K562 (cell line): ENCODE results near the gene RNF40. TPM values are rescaled to one million over a fixed set of nuclear protein-coding genes. Genes with fewer than 3 reads are reported as not detected.

Source experiments
- CBFA2T3 ChIP-seq: fragments of 450-650 bp; IDR thresholded peaks from 2 replicates; pipeline ENCODE4 v1.6.1; 2017
- CC2D1A ChIP-seq: fragments of 450-650 bp; IDR thresholded peaks from 2 replicates; pipeline ENCODE4 v1.6.1; 2017; ENCODE audit warnings: mild to moderate bottlenecking
- CHD2 ChIP-seq: IDR thresholded peaks from 2 replicates; pipeline ENCODE4 v1.6.1; 2011; ENCODE audit warnings: low read depth, low read length
- DMBX1 ChIP-seq: fragments of 250-450 bp; sonication (Bioruptor Pico); IDR thresholded peaks from 2 replicates; pipeline ENCODE4 v1.8.0; 2022; ENCODE audit warnings: inconsistent platforms, mild to moderate bottlenecking, moderate library complexity, borderline replicate concordance
- KLF6 ChIP-seq: fragments of 250-450 bp; sonication (Bioruptor Pico); IDR thresholded peaks from 2 replicates; pipeline ENCODE4 v1.4.0; 2020; ENCODE audit warnings: mild to moderate bottlenecking, moderate library complexity, borderline replicate concordance
- MAZ ChIP-seq, 2 experiments: fragments of 450-650 bp in 1 of 2; sonication (generic) in 1 of 2; formaldehyde crosslinking; IDR thresholded peaks in 1 of 2; conservative IDR thresholded peaks in 1 of 2; 2 replicates each; pipeline versions ENCODE4 v1.4.0 to v1.5.0; 2020; ENCODE audit warnings: mild to moderate bottlenecking in 1 of 2, missing genetic modification reagents in 1 of 2
- MCM5 ChIP-seq: fragments of 450-650 bp; IDR thresholded peaks from 2 replicates; pipeline ENCODE4 v1.6.1; 2016; ENCODE audit warnings: low read depth
- MLX ChIP-seq, 2 experiments: fragments of 450-650 bp in 1 of 2; sonication (generic) in 1 of 2; formaldehyde crosslinking; conservative IDR thresholded peaks; 2 replicates each; pipeline versions ENCODE4 v1.4.0 to v1.8.1; 2020 to 2022; ENCODE audit warnings: mild to moderate bottlenecking in 1 of 2, missing genetic modification reagents in 1 of 2
- MXI1 ChIP-seq: IDR thresholded peaks from 2 replicates; pipeline ENCODE4 v1.6.1; 2011; ENCODE audit warnings: low read depth, mild to moderate bottlenecking, improper control_type of control experiment, low read length
- SIN3A ChIP-seq, 2 experiments: fragments of 150-350 bp in 1 of 2; IDR thresholded peaks; 2 replicates each; pipeline ENCODE4 v1.6.1; 2011 to 2016; ENCODE audit warnings: borderline replicate concordance in 2 of 2, low read depth in 2 of 2, low read length in 2 of 2, mild to moderate bottlenecking in 2 of 2, moderate library complexity in 2 of 2; ENCODE audit not compliant: control insufficient read depth in 1 of 2
- SMARCA4 ChIP-seq: fragments of 450-650 bp; IDR thresholded peaks from 2 replicates; pipeline ENCODE4 v1.6.1; 2016
- SP2 ChIP-seq: IDR thresholded peaks from 2 replicates; pipeline ENCODE4 v1.6.1; 2011; ENCODE audit warnings: mild to moderate bottlenecking, low read depth, low read length, moderate library complexity; ENCODE audit not compliant: poor library complexity, severe bottlenecking; ENCODE audit errors: extremely low read depth
- TARDBP ChIP-seq: fragments of 450-650 bp; IDR thresholded peaks from 2 replicates; pipeline ENCODE4 v1.6.1; 2016
- ZNF239 ChIP-seq: fragments of 250-450 bp; sonication (Bioruptor Pico); IDR thresholded peaks from 2 replicates; pipeline ENCODE4 v1.4.0; 2020; ENCODE audit warnings: mild to moderate bottlenecking
- ZNF77 ChIP-seq: fragments of 250-450 bp; sonication (Bioruptor Pico); IDR thresholded peaks from 2 replicates; pipeline ENCODE4 v1.5.0; 2020
- polyA plus RNA-seq, 8 experiments: library from polyadenylated mRNA; depleted of rRNA in 4 of 8; stranded (reverse) in 5 of 8; unstranded in 3 of 8; fragments of >200 nt; fragmentation: Nextera tagmentation in 2 of 8; fragmentation: Illumina TruSeq in 1 of 8; extraction: Ambion mirVana in 2 of 8; extraction: Trizol in 1 of 8; gene quantifications; 2 replicates each; pipeline versions ENCODE4 v1.2.1 to v1.2.3, GENCODE V29; 2011 to 2014; ENCODE audit warnings: inconsistent platforms in 1 of 8, missing spikeins in 1 of 8
- total RNA-seq, 7 experiments: library from RNA; depleted of rRNA in 6 of 7; stranded (reverse); fragments of >200 nt in 6 of 7; fragmentation: Illumina TruSeq in 2 of 7; extraction: Trizol in 2 of 7; gene quantifications; 2 replicates each; pipeline versions ENCODE4 v1.2.1 to v1.2.3, GENCODE V29; 2011 to 2021; ENCODE audit warnings: low replicate concordance in 1 of 7
- TF ChIP-seq, protein P1 (sequence below): fragments of 250-450 bp; sonication (Bioruptor Pico); IDR thresholded peaks from 2 replicates; pipeline ENCODE4 v1.5.0; 2021
- TF ChIP-seq, protein P2 (sequence below): fragments of 450-650 bp; conservative IDR thresholded peaks from 2 replicates; pipeline ENCODE4 v1.6.1; 2016; ENCODE audit warnings: missing genetic modification characterization, low read depth, mild to moderate bottlenecking, control low read depth, missing compliant biosample characterization
- TF ChIP-seq, protein P3 (sequence below): IDR thresholded peaks from 2 replicates; pipeline ENCODE4 v1.6.1; 2011; ENCODE audit warnings: borderline replicate concordance, low read depth, mild to moderate bottlenecking, moderate library complexity, low read length; ENCODE audit not compliant: insufficient read depth, poor library complexity, severe bottlenecking

Gene RNF40
- total and polyA plus RNA-seq, 9 of the 15 experiments (the other 6 are each of a cell fraction or from before 2014, with no cell fraction given), result 6.2 to 129 (median 81.5) TPM

- TF ChIP-seq CC2D1A, result peak; percentile 85; the same call in 1 of the 2 replicates
- TF ChIP-seq, protein P1, sequence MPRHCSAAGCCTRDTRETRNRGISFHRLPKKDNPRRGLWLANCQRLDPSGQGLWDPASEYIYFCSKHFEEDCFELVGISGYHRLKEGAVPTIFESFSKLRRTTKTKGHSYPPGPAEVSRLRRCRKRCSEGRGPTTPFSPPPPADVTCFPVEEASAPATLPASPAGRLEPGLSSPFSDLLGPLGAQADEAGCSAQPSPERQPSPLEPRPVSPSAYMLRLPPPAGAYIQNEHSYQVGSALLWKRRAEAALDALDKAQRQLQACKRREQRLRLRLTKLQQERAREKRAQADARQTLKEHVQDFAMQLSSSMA (CRISPR knock-in tag), result no peak
- peak; percentile 94 to 99; a peak in 3 of 4 replicates for TF ChIP-seq SIN3A (IDR thresholded peaks at IDR 0.05; ENCODE audit: borderline replicate concordance in 2 of 2, control insufficient read depth in 1 of 2, low read depth in 2 of 2, low read length in 2 of 2)
- TF ChIP-seq ZNF239 (CRISPR knock-in tag), result no peak
- TF ChIP-seq MCM5, result no peak
- peak; percentile 45 to 70; a peak in 3 of 4 replicates for TF ChIP-seq MAZ (CRISPR knock-in tag; conservative IDR thresholded peaks at IDR 0.05 in 1 of 2, IDR thresholded peaks at IDR 0.05 in 1 of 2)
- TF ChIP-seq MLX (CRISPR knock-in tag; conservative IDR thresholded peaks at IDR 0.05), result no peak
- TF ChIP-seq DMBX1 (CRISPR knock-in tag), result no peak
- no peak for TF ChIP-seq CBFA2T3
- TF ChIP-seq, protein P2, sequence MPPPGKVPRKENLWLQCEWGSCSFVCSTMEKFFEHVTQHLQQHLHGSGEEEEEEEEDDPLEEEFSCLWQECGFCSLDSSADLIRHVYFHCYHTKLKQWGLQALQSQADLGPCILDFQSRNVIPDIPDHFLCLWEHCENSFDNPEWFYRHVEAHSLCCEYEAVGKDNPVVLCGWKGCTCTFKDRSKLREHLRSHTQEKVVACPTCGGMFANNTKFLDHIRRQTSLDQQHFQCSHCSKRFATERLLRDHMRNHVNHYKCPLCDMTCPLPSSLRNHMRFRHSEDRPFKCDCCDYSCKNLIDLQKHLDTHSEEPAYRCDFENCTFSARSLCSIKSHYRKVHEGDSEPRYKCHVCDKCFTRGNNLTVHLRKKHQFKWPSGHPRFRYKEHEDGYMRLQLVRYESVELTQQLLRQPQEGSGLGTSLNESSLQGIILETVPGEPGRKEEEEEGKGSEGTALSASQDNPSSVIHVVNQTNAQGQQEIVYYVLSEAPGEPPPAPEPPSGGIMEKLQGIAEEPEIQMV (tag), result peak; percentile 89
- TF ChIP-seq, protein P3, sequence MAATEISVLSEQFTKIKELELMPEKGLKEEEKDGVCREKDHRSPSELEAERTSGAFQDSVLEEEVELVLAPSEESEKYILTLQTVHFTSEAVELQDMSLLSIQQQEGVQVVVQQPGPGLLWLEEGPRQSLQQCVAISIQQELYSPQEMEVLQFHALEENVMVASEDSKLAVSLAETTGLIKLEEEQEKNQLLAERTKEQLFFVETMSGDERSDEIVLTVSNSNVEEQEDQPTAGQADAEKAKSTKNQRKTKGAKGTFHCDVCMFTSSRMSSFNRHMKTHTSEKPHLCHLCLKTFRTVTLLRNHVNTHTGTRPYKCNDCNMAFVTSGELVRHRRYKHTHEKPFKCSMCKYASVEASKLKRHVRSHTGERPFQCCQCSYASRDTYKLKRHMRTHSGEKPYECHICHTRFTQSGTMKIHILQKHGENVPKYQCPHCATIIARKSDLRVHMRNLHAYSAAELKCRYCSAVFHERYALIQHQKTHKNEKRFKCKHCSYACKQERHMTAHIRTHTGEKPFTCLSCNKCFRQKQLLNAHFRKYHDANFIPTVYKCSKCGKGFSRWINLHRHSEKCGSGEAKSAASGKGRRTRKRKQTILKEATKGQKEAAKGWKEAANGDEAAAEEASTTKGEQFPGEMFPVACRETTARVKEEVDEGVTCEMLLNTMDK, result no peak
- TF ChIP-seq MXI1, result peak; percentile 94
- TF ChIP-seq KLF6 (CRISPR knock-in tag), result no peak
- no peak for TF ChIP-seq SP2
- TF ChIP-seq SMARCA4, result no peak
- no peak for TF ChIP-seq TARDBP
- no peak for TF ChIP-seq ZNF77
- no peak for TF ChIP-seq CHD2
These were observed at the start of gene RNF40, which contains the start of gene CFAP119 (continued) for GRCh38 chr16:30761928-30762902.
